ENCODE data around the gene LAMTOR3. TPM values are rescaled to one million over a fixed set of nuclear protein-coding genes. Genes with fewer than 3 reads are reported as not detected.

The LAMTOR3 gene
- total RNA-seq, 4 donors from 2014 or later: 22.6 to 50.3 (median 44.5) TPM

DNA sequence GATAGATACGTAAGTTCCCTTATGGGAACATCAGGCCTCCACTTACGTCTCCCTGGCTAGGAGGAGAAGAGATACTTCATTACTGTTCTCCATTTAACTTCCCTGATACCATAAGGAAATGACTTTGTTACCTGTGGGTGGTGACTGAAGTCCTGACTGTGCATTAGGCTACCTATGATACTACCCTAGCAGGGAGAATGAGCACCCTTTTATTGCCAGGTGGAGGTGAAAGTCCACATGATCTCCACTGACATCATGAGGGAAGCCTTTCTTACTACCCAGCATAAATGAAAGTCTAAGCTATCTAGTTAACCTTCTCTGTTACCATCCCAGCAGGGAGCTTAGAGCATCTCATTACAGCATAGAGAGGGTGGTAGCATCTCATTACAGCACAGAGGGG, 24.4 kb upstream of the LAMTOR3 start:
- H3K36me3 ChIP-seq: peaks cover 0 to 69% (median 42%) of the 10 kb centered on the region in 4 donors
- H3K27me3 ChIP-seq: no peaks in the 10 kb centered on the region
- H3K9me3 ChIP-seq: peaks cover 0 to 5% (median 0%) of the 10 kb centered on the region in 4 donors
- no peak for TF ChIP-seq EP300 (IDR thresholded peaks at IDR 0.05)
- TF ChIP-seq CTCF (IDR thresholded peaks at IDR 0.05): no peak
- no peak for TF ChIP-seq POLR2AphosphoS5 (IDR thresholded peaks at IDR 0.05)
- TF ChIP-seq POLR2A (IDR thresholded peaks at IDR 0.05; ENCODE audit: low read depth): no peak
- no peak overlapping the region for H3K4me3 ChIP-seq
- H3K27ac ChIP-seq (replicated peaks in 1 of 4): no peak overlapping the region
- H3K4me1 ChIP-seq: no peaks in the 10 kb centered on the region
- WGBS: 100% methylated on average over 2 of the region's 2 CpGs
- intact Hi-C loops (cut with DNase I): no loop called here
- no peak for DNase-seq (ENCODE audit: extremely low spot score)

- 96% methylated on average over 3 of the region's 3 CpGs for WGBS
Observed at GRCh38 chr4:99917575-99917974, 23.3 kb upstream of the LAMTOR3 start.

DNA sequence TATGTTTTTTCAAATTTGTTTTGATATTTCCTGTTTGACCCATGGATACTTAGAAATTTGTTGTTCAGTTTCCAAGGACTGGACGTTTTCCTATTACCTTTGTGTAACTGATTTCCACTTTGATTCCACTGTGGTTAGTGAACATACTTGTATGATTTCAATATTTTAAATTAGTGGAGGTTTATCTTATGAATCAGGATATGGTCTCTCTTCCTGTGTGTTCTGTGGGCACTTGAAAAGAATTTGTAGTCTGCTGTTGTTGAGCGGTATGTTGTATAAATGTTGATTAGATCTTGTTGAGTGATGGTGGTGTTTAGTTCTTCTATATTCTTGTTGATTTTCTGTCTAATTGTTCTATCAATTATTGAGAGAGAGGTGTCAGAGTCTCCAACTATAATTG, 21.2 kb upstream of the LAMTOR3 start:
- no peak for TF ChIP-seq POLR2A (IDR thresholded peaks at IDR 0.05; ENCODE audit: low read depth)
- TF ChIP-seq EP300 (IDR thresholded peaks at IDR 0.05): no peak
- TF ChIP-seq POLR2AphosphoS5 (IDR thresholded peaks at IDR 0.05): no peak
- H3K27ac ChIP-seq (replicated peaks in 1 of 4): no peak overlapping the region
- H3K9me3 ChIP-seq: peaks cover 0 to 5% (median 0%) of the 10 kb centered on the region in 4 donors
- 95% methylated on average over 2 of the region's 2 CpGs for WGBS
- H3K4me1 ChIP-seq: no peaks in the 10 kb centered on the region
- no peaks in the 10 kb centered on the region for H3K27me3 ChIP-seq
- H3K4me3 ChIP-seq: no peak overlapping the region
- intact Hi-C loops (cut with DNase I): no loop called here
- no peak for DNase-seq (ENCODE audit: extremely low spot score)
- peaks cover 0 to 52% (median 27%) of the 10 kb centered on the region in 4 donors for H3K36me3 ChIP-seq

More at GRCh38 chr4:99917575-99917974, 23.3 kb upstream of the LAMTOR3 start:
- intact Hi-C loops (cut with DNase I): no loop called here
- Histone ChIP-seq H3K27me3 (no peaks in the 10 kb centered on the region), H3K9me3 (peaks cover 0 to 5% (median 0%) of the 10 kb centered on the region in 4 donors), H3K4me1 (no peaks in the 10 kb centered on the region), H3K27ac (replicated peaks in 1 of 4) (no peak overlapping the region), H3K4me3 (no peak overlapping the region), H3K36me3 (peaks cover 0 to 67% (median 37%) of the 10 kb centered on the region in 4 donors)
- TF ChIP-seq POLR2A (IDR thresholded peaks at IDR 0.05; ENCODE audit: low read depth) (no peak), EP300 (IDR thresholded peaks at IDR 0.05) (no peak), CTCF (IDR thresholded peaks at IDR 0.05) (no peak), POLR2AphosphoS5 (IDR thresholded peaks at IDR 0.05) (no peak)
- no peak for DNase-seq (ENCODE audit: extremely low spot score)

DNA sequence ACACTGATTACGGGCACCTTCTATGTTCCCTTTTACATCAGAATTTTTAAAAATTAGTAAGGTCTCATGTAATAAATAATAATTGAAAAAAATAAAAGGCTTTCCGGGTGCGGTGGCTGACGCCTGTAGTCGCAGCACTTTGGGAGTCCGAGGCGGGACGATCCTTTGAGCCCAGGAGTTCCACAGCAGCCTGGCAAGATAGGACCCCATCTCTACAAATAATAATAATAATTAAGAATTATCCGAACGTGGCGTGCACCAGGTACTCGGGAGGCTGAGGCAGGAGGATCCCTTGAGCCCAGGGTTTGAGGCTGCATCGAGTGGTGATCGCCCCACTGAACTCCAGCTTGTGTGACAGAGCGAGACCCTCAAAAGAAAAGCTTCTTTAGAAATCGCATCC, 771 bp upstream of the LAMTOR3 start:
- Histone ChIP-seq H3K36me3 (peaks cover 0 to 12% (median 2%) of the 10 kb centered on the region in 4 donors), H3K4me3 (peak overlapping the region; percentile 89 to 97 (median 92)), H3K4me1 (peaks cover 30 to 44% (median 43%) of the 10 kb centered on the region in 4 donors), H3K27me3 (no peaks in the 10 kb centered on the region), H3K27ac (replicated peaks in 1 of 4) (peak overlapping the region; percentile 77 to 90 (median 89)), H3K9me3 (no peaks in the 10 kb centered on the region)
- intact Hi-C loops (cut with DNase I): loop anchor here (2.0 to 5.0 kb wide), 2 partner anchors 52 to 78 kb away; partner anchors contain the start of genes DAPP1 and DNAJB14
- TF ChIP-seq POLR2A (IDR thresholded peaks at IDR 0.05; ENCODE audit: low read depth): no peak
- no peak for TF ChIP-seq POLR2AphosphoS5 (IDR thresholded peaks at IDR 0.05)
- DNase-seq (ENCODE audit: extremely low spot score): no peak
- WGBS: 94% methylated on average over 16 of the region's 16 CpGs

- peaks cover 0 to 14% (median 3%) of the 10 kb centered on the region in 4 donors for H3K36me3 ChIP-seq
- WGBS: 3% methylated on average over 12 of the region's 12 CpGs
- no peaks in the 10 kb centered on the region for H3K9me3 ChIP-seq
- DNase-seq (ENCODE audit: extremely low spot score): no peak
- TF ChIP-seq EP300 (IDR thresholded peaks at IDR 0.05): no peak
- TF ChIP-seq POLR2AphosphoS5 (IDR thresholded peaks at IDR 0.05): no peak
- TF ChIP-seq CTCF (IDR thresholded peaks at IDR 0.05): no peak
- no peak for TF ChIP-seq POLR2A (IDR thresholded peaks at IDR 0.05; ENCODE audit: low read depth)
- H3K4me1 ChIP-seq: peaks cover 31 to 51% (median 50%) of the 10 kb centered on the region in 4 donors
- H3K4me3 ChIP-seq: peak overlapping the region; percentile 89 to 97 (median 92)
- intact Hi-C loops (cut with DNase I): loop anchor here (2.0 to 5.0 kb wide), 2 partner anchors 53 to 76 kb away; partner anchors contain the start of genes DAPP1 and DNAJB14
- peak overlapping the region; percentile 84 to 90 (median 89) for H3K27ac ChIP-seq (replicated peaks in 1 of 4)
- no peaks in the 10 kb centered on the region for H3K27me3 ChIP-seq
Observed at GRCh38 chr4:99893839-99894160, 427 bp downstream of the LAMTOR3 start.

Measured in esophagus muscularis mucosa (tissue), 4 donors.